GM21526 (cell line): ENCODE measurements around the gene CHD5.

Experiments
- ATAC-seq: cut with Tn5 transposase; IDR thresholded peaks from one replicate; pipeline ENCODE4 v1.9.1; 2021; ENCODE audit warnings: moderate library complexity; ENCODE audit not compliant: unreplicated experiment, low FRiP score

Gene CHD5

DNA sequence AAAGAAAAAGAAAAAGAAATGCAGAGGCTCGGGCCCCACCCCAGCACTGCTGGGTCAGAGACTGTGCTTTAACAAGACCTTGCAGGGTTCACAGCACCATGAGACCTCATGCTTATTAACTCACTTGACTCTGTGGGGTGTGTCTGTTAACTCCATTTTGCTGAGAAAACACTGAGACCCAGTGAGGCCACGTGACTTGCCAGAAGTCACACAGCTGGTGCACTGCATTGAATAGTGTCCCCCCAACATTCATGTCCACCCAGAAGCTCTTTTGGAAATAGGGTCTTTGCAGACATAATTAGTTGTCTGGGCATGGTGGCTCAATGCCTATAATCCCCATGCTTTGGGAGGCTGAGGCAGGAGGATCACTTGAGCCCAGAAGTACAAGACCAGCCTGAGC, 39.7 kb downstream of the CHD5 start:
- no peak for ATAC-seq

DNA sequence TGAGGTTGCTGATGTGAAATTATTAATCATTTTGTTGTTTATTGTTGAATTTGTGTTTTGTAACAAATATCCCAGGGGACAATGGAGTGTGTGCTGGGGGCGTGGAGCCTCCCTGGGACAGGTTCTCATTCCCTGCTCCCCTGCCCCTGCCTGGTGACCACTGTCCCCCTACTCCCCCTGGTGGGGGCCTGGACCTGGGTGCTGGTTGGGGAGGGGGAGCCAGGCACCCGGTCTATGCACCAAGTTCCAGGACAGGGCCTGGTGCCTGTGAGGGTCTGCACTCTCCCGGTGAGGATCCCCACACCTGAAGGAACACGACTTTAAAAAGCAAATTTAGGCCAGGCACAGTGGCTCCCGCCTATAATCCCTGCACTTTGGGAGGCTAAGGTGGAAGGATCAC, 42.4 kb downstream of the CHD5 start:
- ATAC-seq: no peak

DNA sequence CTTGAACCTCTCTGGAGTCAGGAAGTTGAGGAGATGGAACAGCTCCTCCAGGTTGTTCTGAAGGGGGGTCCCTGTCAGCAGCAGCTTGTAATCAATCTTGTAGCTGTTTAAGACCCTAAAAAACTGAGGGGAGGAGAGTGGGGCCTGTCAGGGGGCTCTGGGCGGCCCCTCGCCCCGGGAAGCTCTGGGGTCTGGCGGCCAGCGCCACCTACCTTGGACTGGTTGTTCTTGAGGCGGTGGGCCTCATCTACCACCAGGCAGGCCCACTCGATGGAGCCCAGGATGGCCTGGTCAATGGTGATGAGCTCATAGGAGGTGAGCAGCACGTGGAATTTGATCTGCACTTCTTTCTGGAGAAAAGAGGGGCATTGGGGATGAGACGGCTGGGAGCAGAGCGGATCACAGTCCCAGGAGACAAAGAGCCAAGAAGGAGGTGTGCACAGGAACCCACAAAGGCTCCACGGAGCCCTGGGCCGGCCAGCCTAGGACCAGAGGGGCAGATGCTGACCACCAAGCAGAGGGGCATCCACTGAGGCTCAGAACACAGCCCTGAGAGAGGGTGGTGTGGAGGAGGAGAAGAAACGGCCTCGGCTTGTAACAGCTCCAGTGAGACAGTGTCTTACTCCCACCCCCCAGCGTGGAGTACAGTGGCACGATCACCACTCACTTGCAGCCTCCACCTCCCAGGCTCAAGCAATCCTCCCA, 43.5 kb downstream of the CHD5 start:
- ATAC-seq: no peak

DNA sequence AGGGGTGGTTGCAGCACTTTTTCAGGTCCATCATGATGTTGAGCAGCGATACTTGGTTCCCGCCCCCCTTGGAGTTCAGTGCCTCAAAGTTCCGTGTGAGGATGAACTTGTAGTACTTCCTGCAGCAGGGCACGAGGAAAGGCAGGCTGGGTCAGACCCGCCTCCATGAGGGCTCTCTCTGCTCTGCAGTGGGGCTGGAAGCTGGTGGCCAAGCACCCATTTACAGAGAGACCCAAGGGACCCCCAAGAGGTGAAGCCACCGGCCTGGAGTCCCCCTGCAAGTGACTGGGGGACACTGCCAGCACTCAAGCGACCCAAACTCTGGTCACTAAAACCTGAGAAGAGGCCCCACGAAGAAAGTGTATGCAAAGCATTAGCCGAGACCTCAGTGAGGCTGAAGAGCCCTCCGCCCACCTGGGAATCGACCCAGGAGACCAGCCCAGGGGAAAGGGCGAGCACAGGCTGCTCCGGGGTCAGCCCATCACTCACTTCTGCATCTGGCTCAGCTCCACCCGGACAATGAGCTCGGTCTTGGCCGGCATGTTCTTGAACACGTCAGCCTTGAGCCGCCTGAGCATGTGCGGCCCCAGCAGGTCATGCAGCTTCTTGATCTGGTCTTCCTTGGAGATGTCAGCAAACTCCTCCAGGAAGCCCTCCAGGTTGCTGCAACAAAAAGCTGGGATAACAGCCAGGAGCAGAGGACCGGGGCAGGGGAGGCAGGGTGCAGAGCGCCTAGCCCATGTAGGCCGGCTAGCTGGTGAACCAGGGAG, 45.2 kb downstream of the CHD5 start:
- no peak for ATAC-seq

DNA sequence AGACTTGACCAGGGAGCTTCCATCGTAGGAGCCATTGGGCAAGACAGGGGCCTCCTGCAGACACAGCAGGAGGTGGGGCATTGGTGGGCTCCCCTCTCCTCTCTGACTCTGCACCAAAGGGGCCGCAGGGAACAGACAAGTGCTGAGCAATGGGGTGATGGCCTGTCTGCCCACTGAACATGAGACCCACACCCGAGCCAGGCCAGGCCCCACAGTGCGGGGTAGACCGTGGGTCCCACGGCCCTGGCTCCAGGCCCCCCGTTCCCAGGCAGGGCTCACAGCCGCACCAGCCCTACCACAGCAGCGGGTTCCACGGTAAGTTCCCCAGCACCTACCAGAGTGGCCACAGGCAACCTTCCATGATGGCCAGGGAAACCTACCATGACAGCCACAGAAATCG, 45.9 kb downstream of the CHD5 start:
- no peak for ATAC-seq

DNA sequence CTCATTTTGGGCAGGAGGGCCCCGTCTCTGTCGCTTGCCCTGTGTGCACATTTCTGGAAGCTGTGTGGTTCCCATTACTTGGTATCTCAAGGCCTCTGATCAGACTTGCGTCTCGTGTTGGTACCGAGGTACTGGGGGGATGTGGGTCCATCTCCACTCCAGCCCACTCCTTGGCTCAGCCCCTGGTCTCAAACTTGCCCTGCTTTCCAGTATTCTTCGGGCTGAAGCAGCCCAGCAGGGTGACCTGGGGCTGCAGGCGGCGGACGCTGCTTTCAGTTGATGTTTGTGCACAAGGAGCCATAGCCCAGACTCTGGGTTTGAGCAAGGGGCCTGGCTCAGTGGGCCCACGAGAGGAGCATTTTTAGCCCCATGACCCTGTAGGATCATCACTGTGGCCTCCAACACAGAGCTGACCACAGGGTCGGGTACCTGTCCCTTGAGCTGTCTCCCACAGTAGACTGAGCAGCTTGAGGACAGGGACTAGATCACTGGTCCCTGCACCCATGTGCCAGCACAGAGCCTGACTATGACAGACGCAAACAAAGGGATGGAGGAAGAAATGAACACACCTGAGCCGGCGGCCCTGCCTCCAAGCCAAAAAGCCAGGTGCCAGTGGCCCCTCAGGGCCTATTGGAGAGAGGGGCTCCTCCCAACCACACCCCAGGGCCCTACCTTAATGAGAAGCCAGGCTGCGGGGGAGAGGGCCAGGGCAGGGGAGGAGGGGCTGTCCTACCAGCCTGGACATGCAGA, 46.8 kb downstream of the CHD5 start:
- no peak for ATAC-seq

DNA sequence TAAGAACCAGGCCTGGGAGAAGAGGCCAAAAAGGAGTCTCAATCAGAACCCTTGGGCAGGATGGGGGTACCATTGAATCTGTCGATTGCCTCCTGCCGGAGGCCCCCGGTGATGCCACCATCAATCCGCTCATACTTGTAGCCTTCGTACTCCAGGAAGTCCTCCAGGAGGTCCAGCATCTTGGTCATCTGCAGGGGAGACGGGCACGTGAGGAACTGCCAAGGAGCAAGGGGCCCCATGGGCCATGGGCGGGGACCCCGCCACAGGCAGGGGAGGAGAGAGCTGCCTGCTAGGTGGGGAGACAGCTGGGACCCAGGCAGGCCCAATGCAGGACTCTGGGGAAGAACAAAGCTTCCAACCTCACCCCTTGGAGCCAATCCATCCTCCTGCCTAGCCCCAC, 48.6 kb downstream of the CHD5 start:
- no peak for ATAC-seq

DNA sequence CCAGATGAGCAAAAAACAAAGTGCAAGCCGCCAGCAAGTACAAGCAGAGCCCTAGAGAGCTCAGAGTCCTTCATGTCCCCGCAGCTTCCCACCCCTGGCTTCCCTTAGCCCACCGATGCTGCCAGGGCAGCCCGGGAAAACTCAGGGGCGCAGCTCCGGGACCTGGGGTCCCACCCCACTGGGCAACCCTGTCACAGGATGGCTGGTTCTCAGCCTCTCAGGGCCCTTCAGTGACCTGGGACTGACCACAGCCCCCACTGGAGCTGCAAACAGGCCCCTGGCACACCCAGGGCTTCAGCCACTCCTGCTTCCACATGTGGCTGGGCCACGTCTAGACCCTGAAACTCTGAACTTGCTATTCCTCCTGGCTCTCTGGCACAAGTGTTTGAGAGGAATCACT, 49.5 kb downstream of the CHD5 start:
- no peak for ATAC-seq

DNA sequence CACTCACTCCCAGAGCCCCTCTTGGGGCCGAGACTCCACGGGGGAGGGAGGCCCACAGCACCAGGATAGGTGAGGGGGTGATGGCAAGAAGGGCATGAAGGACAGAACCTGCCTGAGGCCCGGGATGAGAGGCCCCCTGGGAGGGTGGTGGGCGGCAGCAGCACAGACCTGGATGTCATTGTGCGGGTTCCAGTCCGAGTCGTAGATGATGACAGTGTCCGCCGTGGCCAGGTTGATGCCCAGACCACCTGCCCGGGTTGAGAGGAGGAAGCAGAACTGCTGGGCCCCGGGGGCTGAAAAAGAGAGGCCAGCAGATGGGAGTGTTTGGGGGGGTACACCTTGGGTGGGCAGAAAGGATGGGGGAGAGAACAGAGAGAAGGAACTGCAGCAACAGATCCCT, 50.1 kb downstream of the CHD5 start:
- no peak for ATAC-seq

DNA sequence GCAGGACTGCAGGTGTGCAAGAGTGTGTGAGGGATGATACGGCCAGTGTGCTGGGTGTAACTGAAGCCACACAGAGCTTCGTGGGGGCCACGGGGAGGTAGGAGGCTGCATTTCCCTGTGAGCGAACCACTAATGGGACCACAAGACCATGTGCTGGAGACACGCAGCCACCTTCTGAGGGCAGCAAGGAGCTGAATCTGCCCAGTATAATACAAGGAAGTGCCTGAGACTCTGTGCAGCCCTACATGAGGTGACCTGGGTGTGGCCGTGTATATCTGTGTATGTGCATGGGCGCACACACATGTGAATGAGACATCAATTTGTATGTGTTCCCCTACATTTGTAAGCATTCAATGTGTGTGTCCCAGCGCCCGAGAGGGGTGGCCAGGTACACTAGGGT, 50.8 kb downstream of the CHD5 start:
- ATAC-seq: no peak

DNA sequence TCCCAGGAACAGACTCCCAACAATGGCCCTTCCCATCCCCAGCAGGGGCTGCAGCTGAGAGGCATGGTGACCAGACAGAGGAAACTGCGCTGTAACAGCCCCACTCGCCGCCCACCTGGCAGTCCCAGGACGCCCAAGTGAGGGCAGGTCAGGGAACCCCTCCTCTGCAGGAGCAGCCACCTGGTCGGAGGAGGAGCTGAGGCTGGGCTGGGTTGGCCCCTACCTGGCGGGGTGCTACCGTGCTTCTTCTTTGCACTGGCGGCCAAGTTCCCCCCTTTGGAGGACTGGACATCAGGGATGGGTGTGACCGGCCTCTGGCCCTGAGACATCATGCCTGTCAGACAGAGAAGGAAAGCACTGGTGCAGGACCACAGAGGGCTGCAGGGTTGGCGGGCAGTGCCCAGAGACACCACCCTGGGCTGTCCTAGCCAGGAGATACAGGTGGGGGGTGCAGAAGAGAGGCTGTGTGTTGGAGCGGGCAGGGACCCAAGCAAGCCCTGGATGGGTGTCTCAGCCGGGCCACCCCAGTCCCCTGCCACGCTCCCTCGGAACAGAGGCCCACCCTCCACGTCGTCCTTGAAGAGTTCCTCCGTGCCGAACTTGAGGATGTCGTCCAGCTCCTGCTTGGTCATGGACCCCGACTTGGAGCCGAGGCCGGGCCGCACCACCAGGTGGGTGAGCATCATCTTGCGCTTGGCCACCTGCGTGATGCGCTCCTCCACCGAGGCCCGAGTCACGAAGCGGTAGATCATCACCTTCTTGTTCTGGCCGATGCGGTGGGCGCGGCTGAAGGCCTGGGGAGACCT, 51.6 kb downstream of the CHD5 start:
- ATAC-seq: no peak

DNA sequence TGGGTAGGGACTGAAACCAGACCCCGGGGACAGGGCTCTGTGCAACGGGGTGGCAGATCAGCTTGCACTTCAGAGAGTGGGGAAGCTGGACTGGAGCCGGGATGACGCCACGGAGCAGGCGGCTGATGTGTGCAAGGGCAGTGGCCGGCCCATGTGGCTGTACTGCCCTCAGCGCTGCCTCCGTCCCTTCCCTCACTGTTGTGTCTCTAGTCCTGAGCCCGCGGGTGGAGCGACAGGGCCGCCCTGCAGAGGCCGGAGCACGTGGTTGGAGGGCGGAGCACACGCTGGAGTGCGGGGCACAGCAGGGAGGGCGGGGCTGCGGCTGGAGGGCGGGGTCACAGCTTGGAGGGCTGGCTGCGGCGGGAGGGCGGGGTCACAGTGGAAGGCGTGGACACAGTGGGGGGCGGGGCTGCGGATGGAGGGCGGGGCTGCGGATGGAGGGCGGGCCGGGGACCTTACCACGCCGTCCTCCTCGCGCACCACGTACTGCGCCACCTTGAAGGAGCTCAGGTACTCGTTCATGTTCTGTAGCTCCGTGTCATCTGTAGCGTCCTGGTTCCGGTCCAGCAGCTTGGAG, 52.4 kb downstream of the CHD5 start:
- no peak for ATAC-seq

DNA sequence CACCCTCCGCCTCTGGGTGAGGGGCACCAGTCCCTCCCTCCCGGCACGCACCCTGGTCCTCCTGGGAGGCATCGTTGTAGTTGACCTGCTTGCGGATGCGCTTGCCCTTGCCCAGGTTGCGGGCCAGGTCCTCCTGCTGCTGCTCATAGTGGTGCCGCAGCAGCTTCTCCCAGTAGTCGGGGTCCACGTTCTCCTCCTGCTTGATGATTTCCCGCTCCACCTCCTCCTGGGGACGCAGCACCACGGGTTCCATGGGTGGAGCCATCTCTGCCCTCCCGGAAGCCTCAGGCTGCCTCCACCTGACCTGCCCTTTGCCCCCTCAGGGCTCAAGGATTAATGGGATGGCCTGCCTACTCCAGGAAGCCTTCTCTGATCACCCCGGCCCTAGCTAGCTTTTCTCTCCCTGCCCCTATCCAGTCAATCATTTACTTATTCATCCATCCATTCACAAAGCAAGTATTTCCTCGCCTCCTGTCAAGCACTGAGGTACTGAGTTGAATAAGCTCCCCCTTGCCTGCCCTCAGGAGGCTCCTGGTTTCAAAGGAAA, 53.5 kb downstream of the CHD5 start:
- ATAC-seq: no peak

DNA sequence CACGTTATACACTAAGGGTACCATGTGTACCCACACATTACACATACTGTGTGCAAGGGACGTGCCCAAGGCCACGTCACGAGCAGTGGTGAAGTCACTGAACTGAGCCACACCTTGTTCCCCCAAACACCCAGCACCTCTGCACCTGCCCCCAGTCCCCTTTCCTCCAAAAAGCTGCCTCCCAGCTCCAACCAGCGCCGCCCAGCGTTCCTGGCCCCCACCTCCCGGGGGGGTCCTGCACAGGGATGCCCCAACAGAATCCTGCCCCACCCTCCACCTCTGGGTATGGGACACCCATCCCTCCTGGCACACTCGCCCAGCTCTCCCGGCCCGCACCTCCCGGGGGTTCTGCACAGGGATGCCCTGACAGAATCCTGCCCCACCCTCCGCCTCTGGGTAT, 54.1 kb downstream of the CHD5 start:
- ATAC-seq: no peak

DNA sequence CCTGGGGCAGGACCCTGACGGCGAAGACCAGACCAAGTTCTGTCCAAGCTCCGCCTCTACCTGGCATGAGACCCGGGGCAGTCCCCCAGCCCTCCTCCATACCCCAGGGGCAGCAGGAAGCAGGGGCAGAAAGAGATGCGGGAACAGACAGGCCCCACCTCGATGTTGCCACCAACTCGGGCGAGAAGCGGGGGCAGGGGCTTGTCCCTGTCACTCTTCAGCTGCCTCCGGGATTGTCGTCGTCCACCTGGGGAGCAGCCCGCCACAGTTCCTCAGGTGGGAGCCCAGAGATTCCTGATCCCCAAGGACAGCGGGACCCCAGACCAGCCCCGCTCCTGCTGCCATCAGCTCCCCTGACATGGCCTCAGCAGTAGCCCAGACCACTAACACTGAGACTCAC, 54.8 kb downstream of the CHD5 start:
- ATAC-seq: no peak

DNA sequence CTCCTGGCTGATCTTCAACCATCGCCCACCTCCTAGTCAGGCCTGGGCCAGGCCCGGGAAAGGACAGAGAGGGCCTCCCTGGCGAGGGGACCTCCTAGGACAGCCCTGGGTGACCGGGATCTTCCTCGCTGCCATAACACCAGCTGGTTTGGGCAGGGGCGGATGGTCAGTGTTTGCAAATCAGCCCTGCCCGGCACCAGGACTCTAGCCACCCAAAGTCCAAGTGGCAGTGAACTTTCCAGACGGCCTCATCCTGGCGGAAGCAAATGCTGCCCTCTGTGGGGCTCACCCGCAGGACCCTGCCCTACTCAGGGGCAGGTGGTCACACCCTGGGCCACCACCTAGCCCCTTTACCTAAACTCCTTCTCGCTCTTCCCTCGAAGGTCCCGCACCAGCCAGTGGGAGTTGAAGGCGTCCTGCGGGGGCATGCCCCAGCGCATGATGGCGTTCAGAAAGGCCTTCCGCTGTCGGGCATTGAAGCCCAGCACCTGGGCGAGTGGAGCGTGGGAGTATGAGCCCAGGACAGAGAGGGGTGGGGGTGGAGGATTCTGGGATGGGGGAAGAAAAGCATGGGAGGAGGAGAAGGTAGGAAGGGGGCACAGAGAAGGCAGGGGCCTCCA, 55.3 kb downstream of the CHD5 start:
- no peak for ATAC-seq

DNA sequence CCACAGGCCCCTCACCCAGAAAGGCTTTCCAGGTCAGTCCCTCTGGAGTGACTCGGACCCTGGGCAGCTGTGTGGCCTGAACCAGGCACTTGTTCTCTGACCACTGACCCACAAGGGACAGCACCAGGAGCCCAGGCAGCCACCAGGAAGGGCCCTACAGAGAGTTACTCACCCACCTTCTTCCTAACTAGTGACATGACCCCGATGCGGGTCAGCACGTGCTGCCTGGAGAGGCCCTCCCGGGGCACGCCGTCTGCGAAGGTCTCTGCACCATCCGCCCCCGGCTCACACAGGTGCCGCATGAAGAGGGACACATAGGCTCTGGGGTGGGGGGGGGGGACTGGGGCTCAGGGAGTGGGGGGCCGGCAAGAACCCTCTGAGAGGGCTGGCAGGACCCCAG, 55.8 kb downstream of the CHD5 start:
- ATAC-seq: no peak

DNA sequence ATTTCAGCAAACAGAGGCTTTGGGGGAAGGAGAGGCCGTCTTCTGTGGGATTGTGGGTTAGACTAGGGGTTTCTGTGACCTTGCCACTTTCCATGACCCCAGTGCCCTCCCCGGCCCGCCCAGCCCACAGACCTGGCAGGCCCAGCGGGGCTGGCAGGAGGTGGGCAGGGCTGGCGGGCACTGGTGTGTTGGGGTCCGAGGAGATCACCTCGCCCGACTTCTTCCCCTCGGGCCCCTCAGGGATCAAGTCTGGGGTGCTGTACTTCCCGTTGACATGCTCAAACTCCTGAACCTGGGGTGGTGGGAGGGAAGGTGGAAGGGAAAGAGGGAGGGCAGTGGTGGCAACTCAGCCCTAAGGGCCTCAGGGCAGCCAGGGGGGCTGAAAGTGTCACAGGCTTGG, 56.3 kb downstream of the CHD5 start:
- no peak for ATAC-seq

DNA sequence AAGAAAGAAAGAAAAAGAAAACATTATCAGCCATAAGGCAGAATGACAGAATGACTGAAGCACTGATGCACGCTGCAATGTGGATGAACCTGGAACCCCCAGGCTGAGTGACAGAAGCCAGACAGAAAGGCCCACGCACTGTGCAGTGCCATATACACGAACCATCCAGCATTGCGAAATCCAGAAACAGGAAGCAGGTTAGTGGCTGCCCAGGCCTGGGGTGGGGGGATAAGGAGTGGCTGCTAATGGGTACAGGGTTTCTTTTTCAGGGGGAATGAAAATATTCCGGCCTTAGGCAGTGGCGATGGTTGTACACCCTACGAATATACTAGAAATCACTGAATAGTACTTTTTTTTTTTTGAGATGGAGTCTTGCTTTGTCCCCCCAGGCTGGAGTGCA, 57.0 kb downstream of the CHD5 start:
- no peak for ATAC-seq
